GM21390 (cell line): Measurements from ENCODE around the gene CADM2.

Source experiments
- ATAC-seq: cut with Tn5 transposase; IDR thresholded peaks from one replicate; pipeline ENCODE4 v1.9.1; 2021; ENCODE audit not compliant: unreplicated experiment

Gene CADM2

DNA sequence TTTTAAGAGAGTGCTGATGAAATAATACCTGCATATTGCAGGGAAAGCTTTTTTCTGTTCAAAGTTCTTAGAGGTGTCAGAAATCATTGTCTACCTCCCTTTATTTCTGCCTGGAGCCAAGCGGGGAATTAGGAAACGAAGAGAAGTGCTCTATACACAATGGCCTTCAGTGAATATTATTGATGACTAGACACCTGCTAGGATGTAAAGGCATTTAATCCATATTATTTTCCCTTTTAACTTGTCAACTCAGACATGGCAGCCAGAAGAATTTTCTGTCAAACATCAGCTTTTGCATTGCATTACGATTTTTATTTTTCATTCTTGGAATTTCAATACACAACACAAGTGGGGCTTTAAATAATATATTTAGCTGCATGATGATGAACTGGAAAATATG is 24.7 kb downstream of the CADM2 start:
- no peak for ATAC-seq

DNA sequence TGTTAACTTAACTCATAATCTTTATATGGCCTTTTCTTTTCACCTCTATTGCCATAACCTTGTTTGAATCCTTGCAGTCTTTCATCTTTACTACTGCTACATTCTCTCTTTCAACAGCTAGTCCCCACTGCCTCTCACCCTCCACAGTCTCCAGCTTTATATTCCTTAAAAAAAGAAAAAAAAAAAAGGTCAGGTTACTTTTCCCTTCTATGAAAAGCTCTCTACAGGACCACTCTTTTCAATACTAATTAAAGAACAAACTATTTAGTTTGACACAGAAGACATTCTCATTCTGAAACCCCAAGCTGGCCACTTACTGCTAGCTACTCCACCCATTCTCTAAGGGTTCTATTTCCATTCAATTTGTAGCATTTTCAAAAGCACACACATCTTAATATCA is 25.6 kb downstream of the CADM2 start:
- ATAC-seq = no peak

DNA sequence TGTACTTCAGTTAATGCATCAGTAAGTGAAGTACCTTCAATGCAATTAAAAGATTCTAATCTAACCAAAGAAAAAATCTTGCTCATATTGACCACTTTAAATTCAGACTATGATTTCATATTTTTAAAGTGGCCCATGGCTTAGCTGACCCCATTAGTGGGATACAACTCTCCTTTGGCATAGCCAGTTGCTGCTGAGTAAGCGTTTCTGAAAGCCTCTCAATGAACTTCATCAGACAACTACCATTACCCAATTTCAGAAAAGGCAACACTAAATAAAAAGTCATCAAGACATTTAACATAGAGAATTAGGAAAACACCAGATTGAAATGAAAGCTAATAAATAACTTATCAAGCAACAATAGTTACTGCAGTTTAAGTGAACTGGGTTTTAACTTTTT is 27.0 kb downstream of the CADM2 start:
- ATAC-seq = no peak

DNA sequence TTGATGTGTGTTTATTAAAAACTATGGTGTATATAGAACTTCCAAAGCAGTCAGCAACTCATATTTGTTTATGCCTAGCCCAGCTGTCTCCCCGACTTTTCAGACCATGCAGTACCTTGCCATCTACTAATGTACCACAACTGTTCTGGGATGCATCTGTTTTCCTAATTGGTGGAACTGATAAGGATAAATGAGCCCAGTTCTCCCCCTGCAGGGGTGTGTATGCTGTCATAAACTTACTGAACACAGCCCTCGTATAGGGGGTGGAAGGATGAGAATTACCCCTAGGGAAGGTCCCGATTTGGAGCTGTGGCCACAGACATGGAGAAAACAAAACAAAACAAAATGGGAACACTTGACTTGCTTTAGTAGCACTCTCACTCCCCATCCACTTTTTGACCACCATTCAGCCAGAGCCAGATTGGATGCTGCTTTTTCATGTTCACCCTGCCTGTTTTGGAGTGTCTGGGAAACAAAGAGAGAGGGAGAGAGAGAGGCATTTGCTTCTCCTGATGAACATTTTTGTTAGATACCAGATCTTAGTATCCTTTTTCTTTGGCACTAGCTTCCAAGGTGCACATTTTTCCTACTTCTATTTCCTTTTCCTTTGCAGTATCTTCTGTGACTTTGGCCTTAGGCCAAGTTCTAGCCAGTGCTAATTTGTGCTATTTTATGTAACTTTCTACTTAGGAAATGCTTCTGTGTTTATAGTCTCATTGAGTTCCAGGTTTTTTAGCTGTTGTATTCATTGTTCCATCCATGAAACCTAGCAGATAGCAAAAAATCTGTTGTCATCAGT is 29.1 kb downstream of the CADM2 start:
- ATAC-seq = no peak

DNA sequence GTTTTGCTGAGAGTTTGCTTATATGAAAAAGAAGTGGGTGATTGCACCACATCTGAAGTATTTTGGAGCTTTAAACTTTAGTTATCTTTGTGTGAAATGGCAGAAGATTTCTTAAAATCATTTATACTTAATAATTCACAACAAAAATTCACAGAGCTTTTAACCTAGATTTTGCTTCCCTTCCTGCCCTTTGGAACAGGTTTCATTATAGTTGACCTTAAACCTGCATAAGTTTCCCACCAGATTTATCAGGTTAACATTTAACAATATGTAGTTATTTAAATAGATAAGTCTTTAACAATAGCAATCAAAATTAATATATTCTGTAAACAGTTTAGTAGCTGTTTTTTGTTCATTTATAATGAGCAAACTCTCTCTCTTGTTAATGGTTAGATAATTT is 30.3 kb downstream of the CADM2 start:
- ATAC-seq = no peak

DNA sequence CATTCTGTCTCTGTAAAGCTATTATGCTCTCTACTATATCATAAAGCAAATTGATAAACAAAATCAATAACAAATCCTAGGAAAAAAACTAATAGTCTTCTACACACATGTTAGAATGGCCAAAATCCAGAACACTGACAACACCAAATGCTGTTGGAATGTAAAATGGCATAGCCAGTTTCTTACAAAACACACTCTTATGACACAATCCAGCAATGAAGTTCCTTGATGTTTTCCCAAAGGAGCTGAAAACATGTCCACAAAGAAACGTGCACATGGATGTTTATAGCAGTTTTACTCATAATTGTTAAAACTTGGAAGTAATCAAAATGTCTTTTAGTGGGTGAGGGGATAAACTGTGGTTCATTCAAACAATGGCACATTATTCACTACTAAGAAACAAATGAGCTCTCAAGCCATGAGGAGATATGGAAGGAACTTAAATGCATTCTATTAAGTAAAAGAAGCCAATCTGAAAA is 32.7 kb downstream of the CADM2 start:
- no peak for ATAC-seq

DNA sequence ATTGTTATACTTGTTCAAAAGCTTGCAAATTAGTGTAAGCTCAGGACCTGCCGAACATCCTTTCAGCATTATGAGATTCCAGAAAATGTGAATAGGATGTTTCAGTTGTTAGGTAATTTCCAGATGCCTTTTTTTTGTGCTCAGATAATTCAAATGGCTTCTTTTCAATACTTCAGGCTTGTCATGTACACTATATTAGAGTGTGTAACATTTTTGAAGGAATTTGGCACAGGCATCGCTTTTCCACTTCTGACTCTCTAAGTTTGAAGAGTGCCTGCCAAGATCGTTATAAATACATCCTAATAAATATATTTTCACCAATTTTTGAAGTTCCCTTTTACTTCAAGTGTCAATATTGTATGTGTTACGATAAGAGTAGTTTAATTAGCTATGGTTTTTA is 35.2 kb downstream of the CADM2 start:
- no peak for ATAC-seq

DNA sequence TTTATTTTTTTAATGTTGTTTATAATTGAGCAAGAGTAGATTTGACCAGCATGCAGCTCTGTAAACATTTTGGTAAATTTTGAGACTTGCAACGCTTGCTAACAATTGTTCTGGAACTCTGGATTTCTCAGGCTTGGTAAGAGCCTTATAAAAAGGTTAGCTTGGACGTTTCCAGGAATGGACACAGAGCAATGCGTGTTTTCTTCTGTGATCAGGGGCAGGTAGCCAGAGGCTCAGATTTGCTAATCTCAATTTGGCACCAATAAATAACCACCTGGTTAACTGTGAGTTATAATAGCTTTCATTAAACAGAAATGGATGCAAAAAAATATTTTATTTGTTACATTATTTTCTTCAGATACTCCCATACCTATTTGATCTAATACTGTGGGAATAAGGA is 39.8 kb downstream of the CADM2 start:
- ATAC-seq = no peak

DNA sequence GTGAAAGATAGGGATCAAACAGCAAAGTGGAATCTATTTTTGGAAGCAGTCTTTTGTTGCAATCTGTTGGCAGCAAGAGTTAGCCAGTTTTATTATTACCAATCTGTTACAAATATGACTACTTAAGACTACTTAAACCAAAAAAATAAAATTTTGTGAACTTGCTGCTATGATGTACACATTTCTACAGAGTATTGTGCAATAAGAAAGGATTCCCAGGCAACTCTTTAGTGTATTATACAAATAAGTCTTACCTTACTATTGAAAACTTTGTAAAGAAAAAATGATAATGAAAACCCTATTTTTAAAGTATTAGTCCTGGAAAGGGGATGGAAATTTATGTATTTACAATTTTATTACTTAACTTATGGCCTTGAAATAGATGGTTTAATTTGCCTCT is 44.7 kb downstream of the CADM2 start:
- ATAC-seq = no peak

DNA sequence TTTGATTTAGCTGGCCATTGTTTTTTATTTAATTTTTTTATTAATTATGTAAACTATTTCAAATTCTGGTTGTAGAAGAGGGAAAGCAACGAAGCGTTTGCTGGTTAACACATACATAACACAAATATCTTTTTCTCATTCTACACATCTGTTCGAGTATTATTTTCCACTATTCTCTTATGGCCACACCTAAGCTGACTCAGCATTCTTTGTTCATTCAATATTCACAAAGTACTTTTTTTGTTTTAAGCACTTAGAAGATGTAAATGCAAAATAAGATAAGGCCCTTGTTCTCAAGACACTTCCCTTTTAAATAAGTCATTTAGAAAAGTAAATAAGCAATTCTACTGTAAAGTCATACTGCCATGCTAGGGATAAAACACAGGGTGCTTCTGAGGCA is 45.4 kb downstream of the CADM2 start:
- no peak for ATAC-seq

DNA sequence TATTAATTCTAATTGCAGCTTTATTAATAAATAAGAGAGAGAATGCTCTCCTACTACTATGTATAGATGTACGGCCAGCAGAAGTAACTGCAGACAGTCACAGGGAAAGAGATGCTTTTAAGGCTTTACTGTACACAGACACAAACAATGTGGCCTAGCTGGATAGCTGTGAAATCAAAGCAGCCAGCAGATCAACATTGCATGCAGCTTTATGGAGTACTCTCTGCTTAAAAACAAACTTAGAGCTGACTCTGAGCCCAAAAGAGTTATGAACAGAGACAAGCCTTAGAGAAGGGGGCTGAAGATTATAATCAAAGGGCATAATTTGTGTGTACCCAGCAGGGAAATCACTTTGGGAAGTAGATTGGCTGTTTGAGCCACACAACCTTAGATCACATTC is 47.2 kb downstream of the CADM2 start:
- no peak for ATAC-seq

DNA sequence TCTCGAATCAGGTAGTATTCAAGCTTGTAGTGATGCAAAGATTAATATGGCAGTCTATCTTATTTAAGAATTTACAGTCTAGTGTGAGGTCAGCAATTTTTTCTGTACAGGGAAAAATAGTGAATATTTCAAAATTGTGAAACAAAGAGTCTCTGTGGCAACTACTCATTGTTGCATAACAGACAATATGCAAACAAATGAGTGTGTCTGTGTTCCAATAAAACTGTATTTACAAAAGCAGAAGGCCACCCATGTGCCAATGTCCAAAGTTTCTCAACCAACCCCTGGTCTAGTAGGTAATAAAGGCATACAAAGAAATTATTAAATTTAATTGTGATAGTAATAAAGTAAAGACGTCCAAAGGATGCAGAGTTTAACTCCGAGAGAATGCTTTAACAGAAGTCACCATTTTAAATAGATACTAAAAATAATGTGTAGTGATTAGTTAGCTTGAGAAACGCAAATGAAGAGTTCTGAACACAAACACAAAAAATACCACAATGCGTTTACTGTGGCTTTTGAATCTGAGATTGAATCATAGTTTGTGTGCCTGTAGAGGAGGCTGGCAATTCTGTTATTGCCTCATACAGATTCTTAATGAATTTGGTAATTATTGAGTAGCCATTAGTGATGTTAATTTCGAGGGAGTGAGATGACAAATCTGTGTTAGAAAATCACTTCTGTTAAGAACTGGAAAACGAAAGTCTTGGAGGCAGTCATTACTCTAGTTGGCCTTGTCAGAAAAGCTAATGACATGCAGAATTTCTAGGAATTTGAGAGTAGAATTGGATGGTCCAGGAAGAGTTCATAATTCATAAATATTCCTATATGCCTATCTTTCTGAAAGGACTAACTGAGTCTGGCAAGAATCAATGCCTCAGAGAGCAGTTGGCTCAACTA is 48.7 kb downstream of the CADM2 start:
- ATAC-seq = no peak

DNA sequence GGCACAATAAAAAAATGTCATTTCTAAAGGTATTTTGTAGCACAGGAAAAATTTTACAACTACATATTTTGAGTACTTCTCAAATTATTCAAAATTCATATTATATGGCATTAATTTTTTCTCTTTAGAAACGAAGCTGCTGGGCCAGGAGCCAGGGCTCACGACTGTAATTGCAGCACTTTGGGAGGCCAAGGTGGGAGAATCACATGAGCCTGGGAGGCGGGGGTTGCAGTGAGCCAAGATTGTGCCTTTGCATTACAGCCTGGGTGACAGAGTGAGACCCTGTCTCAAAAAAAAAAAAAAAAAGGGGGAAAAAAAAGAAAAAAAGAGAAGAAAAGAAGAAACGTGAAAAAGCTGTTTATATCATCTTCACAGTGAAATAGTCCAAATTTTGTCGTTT is 62.0 kb downstream of the CADM2 start:
- ATAC-seq = no peak

DNA sequence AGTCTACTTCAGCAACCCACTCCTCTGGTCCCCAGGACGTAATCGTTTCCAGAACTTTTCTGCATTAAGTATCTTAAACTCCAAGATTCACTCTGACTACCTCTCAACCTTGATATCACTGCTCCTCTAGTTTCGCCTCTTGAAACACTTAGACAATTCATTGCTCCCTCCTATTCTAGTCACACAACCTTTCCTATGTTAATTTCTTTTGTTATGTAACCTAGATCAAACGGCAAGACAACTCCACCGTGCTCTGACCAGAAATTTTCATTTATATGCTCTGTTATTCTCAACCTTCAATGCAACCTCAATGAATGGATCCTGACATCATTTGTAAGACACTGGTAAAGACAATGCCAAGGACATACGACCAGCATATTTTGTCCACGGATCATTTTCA is 71.3 kb downstream of the CADM2 start:
- ATAC-seq = no peak

DNA sequence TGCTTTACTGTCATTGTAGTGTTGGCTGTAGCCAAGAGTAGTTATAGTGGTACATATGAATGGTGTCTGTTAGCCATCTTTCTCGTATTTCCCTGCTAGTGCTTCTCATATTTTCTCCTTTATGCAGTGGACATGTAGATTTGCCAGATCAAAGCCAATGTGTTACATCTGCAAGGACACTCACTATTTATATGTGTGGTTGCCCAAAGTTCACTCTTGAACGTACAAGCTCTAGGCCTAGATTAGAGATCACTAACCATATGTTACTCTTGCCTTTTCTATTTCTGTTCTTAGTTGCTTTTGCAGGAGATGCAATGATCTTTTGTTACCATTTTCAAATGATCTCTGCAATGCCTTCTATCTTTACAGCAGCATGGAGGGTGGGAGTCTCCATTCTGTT is 78.4 kb downstream of the CADM2 start:
- ATAC-seq = no peak

DNA sequence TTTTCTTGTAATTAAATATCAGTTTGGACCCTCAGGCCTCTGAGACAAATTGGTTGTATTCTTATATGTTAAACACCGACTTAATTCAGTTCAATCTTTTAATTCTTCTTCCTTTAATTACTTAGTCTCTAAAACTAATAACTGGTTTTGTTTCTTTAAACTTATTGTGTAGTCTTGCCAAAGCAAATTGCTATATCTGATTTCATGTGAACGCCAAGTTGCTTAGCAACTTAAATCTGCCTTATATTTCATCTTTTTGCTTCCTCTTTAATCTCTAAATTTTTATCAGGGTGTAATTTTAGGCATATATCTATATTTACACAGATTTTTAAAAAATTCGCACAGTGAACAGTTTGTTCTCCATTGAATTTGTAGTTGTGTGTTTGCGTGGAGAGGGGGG is 82.2 kb downstream of the CADM2 start:
- ATAC-seq = no peak

DNA sequence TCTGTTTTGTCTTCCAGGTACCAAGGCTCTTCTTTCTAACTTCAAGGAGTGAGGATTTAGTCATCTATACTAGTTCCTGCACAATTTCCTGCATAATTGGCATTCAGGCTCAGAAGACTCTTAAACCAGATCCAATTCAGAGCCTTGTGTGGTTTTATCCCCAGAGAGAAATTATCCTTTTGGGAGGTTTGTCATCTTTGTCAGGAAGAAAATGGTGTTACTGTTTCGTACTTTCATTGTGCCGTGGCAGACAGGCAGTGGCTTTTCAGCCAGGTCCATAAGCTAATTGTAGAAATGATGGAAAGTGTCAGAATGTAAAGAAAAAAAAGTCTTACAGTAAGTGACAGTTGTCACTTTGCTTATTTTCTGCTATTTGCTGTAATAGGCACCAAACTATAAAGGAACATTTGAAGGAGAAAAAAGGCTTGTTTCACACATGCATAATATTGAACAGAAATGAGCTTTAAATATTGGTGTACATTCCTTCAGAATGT is 82.8 kb downstream of the CADM2 start:
- no peak for ATAC-seq

DNA sequence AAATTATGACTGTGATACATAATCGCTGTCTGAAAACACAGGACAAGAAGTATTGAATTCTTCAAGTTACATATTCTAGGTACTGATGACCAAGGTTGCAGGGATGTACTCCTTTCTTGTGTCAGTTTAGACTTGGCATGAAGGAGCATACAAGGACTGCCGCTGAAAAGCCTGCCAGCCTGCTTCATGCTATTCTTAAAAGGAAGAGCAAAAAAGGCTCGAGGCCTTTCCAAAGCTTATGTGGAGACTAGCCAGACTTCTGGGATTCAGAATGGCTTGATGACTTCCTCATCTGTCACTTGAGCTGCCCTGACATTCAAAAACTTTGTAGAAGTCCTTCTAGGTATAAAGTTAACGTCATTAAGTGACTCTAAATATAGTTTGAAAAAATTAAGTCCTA is 92.0 kb downstream of the CADM2 start:
- ATAC-seq = no peak

DNA sequence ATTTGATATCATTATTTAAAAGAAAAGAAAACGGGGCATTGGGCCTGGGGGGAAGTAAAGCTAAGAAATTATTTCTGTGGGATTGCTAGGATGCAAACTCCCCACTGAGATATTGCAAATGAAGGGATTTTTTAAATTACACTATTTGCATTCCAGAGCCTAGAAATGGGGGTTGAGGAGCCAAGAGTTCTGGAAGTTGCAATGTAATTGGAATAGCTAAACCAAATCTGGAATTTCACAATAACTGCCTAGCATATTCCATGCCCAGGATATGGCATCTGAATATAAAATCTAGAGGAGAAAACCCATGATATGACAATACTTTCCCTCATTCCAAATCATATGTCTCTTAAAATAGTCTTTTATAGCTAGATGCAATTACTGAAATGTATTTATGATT is 93.0 kb downstream of the CADM2 start:
- no peak for ATAC-seq

DNA sequence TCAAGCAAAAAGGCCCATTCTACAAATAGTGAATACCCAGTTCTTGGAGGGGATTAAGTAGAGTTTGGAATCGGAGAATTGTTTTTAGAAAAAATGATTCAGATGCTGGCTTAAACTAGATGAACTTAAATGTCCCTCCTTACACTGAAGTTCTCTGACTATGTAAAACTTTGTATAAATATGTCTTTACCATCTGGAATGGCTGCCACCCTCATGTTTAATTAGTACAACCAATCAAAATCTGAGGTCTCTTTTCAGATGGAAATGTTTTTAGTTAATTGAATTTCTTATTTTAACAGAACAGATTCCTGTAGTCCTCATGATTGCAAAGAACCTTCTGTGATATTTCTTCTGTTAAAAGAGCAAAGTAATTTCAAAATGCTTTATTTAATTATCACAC is 94.8 kb downstream of the CADM2 start:
- no peak for ATAC-seq

DNA sequence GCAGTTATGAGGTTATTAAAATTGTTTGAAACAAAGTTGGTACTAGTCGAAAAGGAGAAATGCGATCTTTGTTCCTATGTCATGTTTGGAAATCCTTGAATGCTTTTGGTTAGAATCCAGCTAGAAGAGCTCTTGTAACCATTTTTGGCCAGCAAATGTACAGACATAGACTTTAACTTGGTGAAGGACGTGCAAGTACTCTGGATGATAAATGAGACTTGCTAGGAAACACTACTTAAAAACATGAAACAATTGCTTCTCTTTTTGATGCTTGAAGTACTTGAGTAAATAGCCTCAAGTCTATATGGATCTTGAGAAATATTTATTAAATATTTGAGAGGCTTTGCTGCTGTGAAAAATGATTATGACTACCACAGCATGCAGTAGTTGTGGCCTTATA is 95.8 kb downstream of the CADM2 start:
- ATAC-seq = no peak

DNA sequence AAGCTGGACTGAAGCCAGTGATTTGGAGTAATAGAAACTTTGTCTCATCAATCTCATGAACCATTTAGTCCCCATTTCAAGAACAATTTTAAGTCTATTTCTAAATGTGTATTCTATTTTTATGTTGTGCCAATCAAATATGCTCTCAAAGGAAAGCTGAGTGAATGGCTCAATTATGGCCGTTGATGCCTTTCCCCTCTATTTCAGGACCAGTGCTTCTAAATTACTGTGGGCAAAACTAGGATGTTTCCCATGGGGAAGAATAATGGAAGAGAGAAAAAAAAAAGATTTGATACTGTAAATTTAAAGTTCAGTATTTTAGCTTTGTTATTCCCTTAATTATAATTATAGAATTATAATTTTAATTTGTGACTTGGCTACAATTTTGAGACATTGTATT is 110.1 kb downstream of the CADM2 start:
- no peak for ATAC-seq
